GM18951 (cell line): Measurements from ENCODE around the gene FGL2.
"Not testable (repeated sequence)": the region's sequence is repeated elsewhere in the genome, so short reads cannot be mapped to it uniquely, and the experiment has no call there.

ENCODE experiments used
- POLR2A ChIP-seq: IDR thresholded peaks from 4 replicates; pipeline ENCODE4 v1.6.1; 2011; ENCODE audit warnings: mild to moderate bottlenecking; ENCODE audit not compliant: insufficient read length, insufficient read depth; ENCODE audit errors: extremely low read depth
- in situ Hi-C: fragments of 300-500 bp; cut with MboI; formaldehyde crosslinking; loops from one replicate; pipeline ENCODE4 v1.12.0; 2022; ENCODE audit warnings: low sequenced_read_pairs, mixed read lengths, inconsistent platforms; ENCODE audit not compliant: unreplicated experiment

The FGL2 gene

GRCh38 chr7:77157446-77157845, 42.2 kb downstream of the FGL2 start:
- in situ Hi-C loops: no loop called here
- TF ChIP-seq POLR2A: no peak

- in situ Hi-C loops: not testable (repeated sequence)
Observed at GRCh38 chr7:77157034-77157433, 42.6 kb downstream of the FGL2 start.

DNA sequence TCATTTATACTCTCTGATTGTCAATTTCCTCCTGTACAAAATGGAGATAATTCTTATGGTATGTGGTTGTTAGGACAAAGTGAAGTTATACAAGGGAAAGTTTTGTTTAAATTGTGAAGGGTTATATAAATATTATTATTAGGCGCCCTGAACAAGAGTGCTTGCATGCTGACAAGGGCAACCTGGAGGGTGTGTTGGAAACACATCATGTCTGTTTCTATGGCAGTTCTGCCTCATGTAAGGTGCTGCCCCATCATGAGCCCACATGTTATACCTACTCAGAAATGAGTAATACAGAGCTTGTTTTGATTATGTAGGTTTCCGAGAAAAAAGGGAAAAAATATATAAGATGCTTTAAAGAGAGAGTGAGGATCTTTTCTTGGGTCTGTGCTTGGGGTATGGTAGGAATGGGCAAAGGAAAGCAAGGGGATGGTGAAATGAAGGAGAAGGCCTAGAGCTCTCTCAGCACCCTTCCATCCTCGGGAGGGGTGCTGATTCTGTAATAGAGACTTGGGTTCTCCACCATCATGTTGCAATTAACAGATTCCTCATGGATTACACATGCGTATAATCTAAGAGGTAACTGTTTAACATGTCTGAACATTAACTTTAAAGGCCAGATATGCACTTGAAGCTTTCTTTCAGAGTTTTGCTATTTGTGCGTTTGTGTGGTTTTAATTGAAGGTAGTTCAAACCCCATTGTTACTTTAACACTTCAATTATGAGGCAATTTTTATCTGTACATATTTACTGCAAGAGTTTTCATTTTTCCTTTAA, 43.8 kb downstream of the FGL2 start:
- in situ Hi-C loops: not testable (repeated sequence)

DNA sequence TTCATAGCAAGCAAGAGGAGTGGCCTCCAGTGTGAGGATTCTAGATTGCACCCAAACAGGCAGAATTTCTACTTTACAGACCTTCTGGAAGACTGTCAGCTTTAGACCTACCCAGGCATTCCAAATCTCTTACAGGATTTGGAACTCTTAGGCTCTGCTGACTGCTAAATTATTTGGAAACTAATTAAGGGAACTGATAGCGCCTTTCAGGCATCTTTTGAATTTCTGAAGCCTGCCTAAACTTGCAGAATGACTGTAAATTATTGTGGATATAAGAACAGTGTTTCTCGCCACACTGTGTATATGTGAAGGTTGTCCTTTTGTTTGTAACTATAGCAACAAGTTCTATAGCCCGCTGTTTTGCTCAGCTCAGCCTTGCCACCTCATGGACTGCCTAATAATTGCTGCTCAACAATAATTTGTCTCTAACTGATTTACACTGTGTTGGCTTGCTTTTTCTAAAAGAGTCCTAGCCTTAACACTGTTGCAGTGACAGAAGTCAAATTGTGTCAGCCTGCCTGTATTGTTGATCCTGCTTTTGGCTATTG, 44.6 kb downstream of the FGL2 start:
- in situ Hi-C loops: not testable (repeated sequence)

DNA sequence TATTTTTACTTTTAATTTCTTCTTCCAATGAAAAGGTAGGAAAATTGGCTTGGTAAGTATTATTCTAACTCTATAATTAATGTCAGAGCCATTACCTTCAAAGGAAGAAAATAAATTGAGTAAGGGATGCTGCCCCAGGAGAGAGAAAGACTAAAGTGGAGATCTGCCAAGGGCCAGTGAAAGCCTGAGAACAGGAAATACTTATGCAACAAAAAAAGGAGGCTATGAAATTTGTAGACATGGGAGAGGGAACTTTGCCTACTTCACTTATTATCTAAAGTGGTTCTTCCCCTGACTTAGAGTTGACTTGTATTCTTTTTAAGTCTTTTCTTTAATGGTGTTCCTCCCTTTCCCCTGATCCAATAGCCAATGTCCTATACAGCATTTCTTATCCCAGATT, 47.4 kb downstream of the FGL2 start:
- in situ Hi-C loops: not testable (repeated sequence)
